SH-SY5Y (cell line): ENCODE results near the gene PSENEN.

Source experiments
- GATA2 ChIP-seq: IDR thresholded peaks from 2 replicates; pipeline ENCODE4 v1.6.1; 2011; ENCODE audit warnings: mild to moderate bottlenecking, low read depth, low read length
- GATA3 ChIP-seq: IDR thresholded peaks from 2 replicates; pipeline ENCODE4 v1.6.1; 2011; ENCODE audit warnings: low read depth, mild to moderate bottlenecking, low read length, moderate library complexity

GRCh38 chr19:35785339-35785627 is 39.8 kb downstream of the PSENEN start:
- no peak for TF ChIP-seq GATA2
- TF ChIP-seq GATA3, result no peak
